Esophagus squamous epithelium (tissue), 5 donors: ENCODE results near the gene NDUFA12. TPM values are rescaled to one million over a fixed set of nuclear protein-coding genes. Genes with fewer than 3 reads are reported as not detected.
"Not testable (repeated sequence)": the region's sequence is repeated elsewhere in the genome, so short reads cannot be mapped to it uniquely, and the experiment has no call there.

ENCODE experiments used
- DNase-seq: peaks from one replicate; lab custom pipeline; 2025; lab: John Stamatoyannopoulos, UW
- H3K27ac ChIP-seq, 4 donors: fragments of 200-600 bp; sonication (generic); one replicate each; pipeline ENCODE4 v1.5.1; 2016 to 2019; ENCODE audit warnings: mild to moderate bottlenecking in 1 of 4
- H3K27me3 ChIP-seq, 4 donors: fragments of 200-600 bp; sonication (generic); 1 replicate in 3 of 4; 2 replicates in 1 of 4; pipeline versions ENCODE4 v1.5.1 to v1.6.0; 2017 to 2021; ENCODE audit warnings: antibody characterized with exemption in 1 of 4
- H3K36me3 ChIP-seq, 3 donors: fragments of 200-600 bp; sonication (generic); one replicate each; pipeline ENCODE4 v1.5.1; 2016 to 2019
- H3K4me1 ChIP-seq, 3 donors: fragments of 200-600 bp; sonication (generic); one replicate each; pipeline ENCODE4 v1.5.1; 2017 to 2019
- H3K4me3 ChIP-seq, 4 donors: fragments of 200-600 bp; sonication (generic); 1 replicate in 3 of 4; 2 replicates in 1 of 4; pipeline ENCODE4 v1.5.1; 2016 to 2019; ENCODE audit warnings: mild to moderate bottlenecking in 2 of 4, moderate library complexity in 1 of 4
- H3K9me3 ChIP-seq, 3 donors: fragments of 200-600 bp; sonication (generic); one replicate each; pipeline ENCODE4 v1.5.1; 2016 to 2019
- CTCF ChIP-seq, 6 experiments: fragments of 450-650 bp in 4 of 6; fragments of 200-600 bp in 2 of 6; sonication (generic) in 2 of 6; IDR thresholded peaks; one replicate each; pipeline ENCODE4 v1.5.1; 2016 to 2019; ENCODE audit warnings: antibody characterized with exemption in 6 of 6, mild to moderate bottlenecking in 4 of 6, moderate library complexity in 4 of 6
- POLR2A ChIP-seq, 4 donors: fragments of 450-650 bp; IDR thresholded peaks; one replicate each; pipeline ENCODE4 v1.6.1; 2017; ENCODE audit warnings: antibody characterized with exemption in 4 of 4, mild to moderate bottlenecking in 4 of 4, moderate library complexity in 3 of 4
- WGBS, 2 donors: methylation state at CpG; one replicate each; pipeline ENCODE4 v1.1.5; 2018; 5-methylcytosine and 5-hydroxymethylcytosine counted together
- intact Hi-C: fragments of 100-400 bp; cut with DNase I; formaldehyde crosslinking; loops from one replicate; pipeline ENCODE4 v1.15.0; 2022
- total RNA-seq, 4 donors: library from RNA; depleted of rRNA; stranded (reverse); fragments of >200 nt; gene quantifications; one replicate each; pipeline ENCODE4 v1.1.0, GENCODE V29; 2016
- donor health status: DM: yes; HTN: yes; CAD: no.

Gene NDUFA12
- total RNA-seq, 4 donors from 2014 or later, result 86.1 to 163 (median 97.6) TPM

DNA sequence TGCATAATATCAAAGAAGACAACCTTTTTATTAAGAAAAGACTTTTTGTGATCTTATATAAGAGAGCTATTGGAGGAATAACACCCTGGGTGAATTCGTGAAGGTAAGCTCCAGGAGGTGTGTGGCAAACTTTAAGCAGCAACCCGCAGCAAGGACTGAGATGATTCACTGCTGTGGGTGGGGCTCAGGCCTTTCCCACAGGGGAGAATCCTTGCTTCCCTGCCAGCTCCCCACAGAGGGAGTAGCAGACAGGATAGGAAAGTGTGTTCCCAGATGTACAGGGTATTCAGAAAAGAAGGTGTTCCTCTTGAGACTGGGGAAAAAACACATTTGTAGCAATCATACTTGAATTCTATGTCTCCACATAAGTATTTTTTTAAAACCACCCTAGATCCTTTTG is 9.2 kb downstream of the NDUFA12 start:
- Histone ChIP-seq H3K4me1 (peaks cover 0 to 10% (median 0%) of the 10 kb centered on the region in 3 donors), H3K27me3 (no peaks in the 10 kb centered on the region), H3K27ac (no peak overlapping the region), H3K4me3 (no peak overlapping the region), H3K9me3 (no peaks in the 10 kb centered on the region), H3K36me3 (peaks cover 0 to 64% (median 7%) of the 10 kb centered on the region in 3 donors)
- intact Hi-C loops, result no loop called here
- WGBS, 2 donors, result 28 to 70% methylated on average over 2 of the region's 2 CpGs
- no peak for DNase-seq
- no peak for TF ChIP-seq POLR2A (IDR thresholded peaks at IDR 0.05)
- TF ChIP-seq CTCF (IDR thresholded peaks at IDR 0.05), result no peak

DNA sequence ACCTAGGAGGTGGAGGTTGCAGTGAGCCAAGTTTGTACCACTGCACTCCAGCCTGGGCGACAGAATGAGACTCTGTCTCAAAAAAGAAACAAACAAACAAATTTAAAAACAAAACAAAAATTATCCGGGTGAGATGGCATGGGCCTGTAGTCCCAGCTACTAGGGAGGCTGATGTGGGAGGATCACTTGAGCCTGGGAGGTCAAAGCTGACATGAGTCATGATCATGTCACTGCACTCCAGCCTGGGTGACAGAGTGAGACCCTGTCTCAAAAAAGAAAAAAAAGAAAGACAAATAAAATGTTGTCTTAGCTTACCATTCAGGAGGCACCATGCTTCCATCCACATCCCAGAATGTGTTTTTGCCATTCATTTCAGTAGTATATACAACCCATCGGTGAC is 9.6 kb downstream of the NDUFA12 start:
- Histone ChIP-seq H3K36me3 (peaks cover 0 to 67% (median 7%) of the 10 kb centered on the region in 3 donors), H3K4me1 (peaks cover 0 to 10% (median 0%) of the 10 kb centered on the region in 3 donors)
- H3K4me3 ChIP-seq, DNase-seq, H3K27me3 ChIP-seq, H3K27ac ChIP-seq, intact Hi-C loops, H3K9me3 ChIP-seq: not testable (repeated sequence)
- 78 to 93% methylated on average over 3 of the region's 3 CpGs for WGBS, 2 donors

GRCh38 chr12:94990222-94990621 is 13.3 kb downstream of the NDUFA12 start:
- H3K4me1 ChIP-seq, result peaks cover 0 to 10% (median 0%) of the 10 kb centered on the region in 3 donors
- DNase-seq, result no peak
- H3K27ac ChIP-seq, result no peak overlapping the region
- H3K36me3 ChIP-seq, result peaks cover 0 to 64% (median 7%) of the 10 kb centered on the region in 3 donors
- intact Hi-C loops, result no loop called here
- 73 to 84% methylated on average over 3 of the region's 3 CpGs for WGBS, 2 donors
- no peaks in the 10 kb centered on the region for H3K27me3 ChIP-seq
- H3K4me3 ChIP-seq, result no peak overlapping the region
- no peaks in the 10 kb centered on the region for H3K9me3 ChIP-seq
- no peak for TF ChIP-seq CTCF (IDR thresholded peaks at IDR 0.05)

GRCh38 chr12:94988471-94988870 is 15.0 kb downstream of the NDUFA12 start:
- intact Hi-C loops, result no loop called here

GRCh38 chr12:94987801-94988200 is 15.7 kb downstream of the NDUFA12 start:
- WGBS, 2 donors, result 59 to 64% methylated on average over 2 of the region's 2 CpGs
- Histone ChIP-seq H3K4me1 (no peaks in the 10 kb centered on the region), H3K9me3 (no peaks in the 10 kb centered on the region), H3K4me3 (no peak overlapping the region), H3K27ac (no peak overlapping the region), H3K36me3 (peaks cover 0 to 64% (median 2%) of the 10 kb centered on the region in 3 donors), H3K27me3 (no peaks in the 10 kb centered on the region)
- no peak for DNase-seq
- intact Hi-C loops, result no loop called here
- no peak for TF ChIP-seq POLR2A (IDR thresholded peaks at IDR 0.05)
- TF ChIP-seq CTCF (IDR thresholded peaks at IDR 0.05), result no peak

More at GRCh38 chr12:94988471-94988870, 15.0 kb downstream of the NDUFA12 start:
- Histone ChIP-seq H3K27me3 (no peaks in the 10 kb centered on the region), H3K4me1 (no peaks in the 10 kb centered on the region), H3K36me3 (peaks cover 0 to 63% (median 7%) of the 10 kb centered on the region in 3 donors), H3K27ac (no peak overlapping the region), H3K9me3 (no peaks in the 10 kb centered on the region), H3K4me3 (no peak overlapping the region)
- no peak for TF ChIP-seq CTCF (IDR thresholded peaks at IDR 0.05)
- DNase-seq, result no peak
- WGBS, 2 donors, result 73 to 94% methylated on average over 6 of the region's 6 CpGs
